HUES6 (cell line): ENCODE measurements around the gene PHACTR3.

Source experiments
- H3K27ac ChIP-seq: 2 replicates; pipeline ENCODE4 v1.7.0; 2013; ENCODE audit warnings: low read depth, mild to moderate bottlenecking, low read length, inconsistent platforms
- H3K27me3 ChIP-seq: 2 replicates; pipeline ENCODE4 v1.6.1; 2013; ENCODE audit warnings: low read length; ENCODE audit not compliant: control insufficient read depth, insufficient read depth
- H3K36me3 ChIP-seq: 2 replicates; pipeline ENCODE4 v1.6.1; 2013; ENCODE audit warnings: low read length; ENCODE audit not compliant: control insufficient read depth, insufficient read depth
- H3K4me1 ChIP-seq: 2 replicates; pipeline ENCODE4 v1.6.1; 2013; ENCODE audit warnings: low read length; ENCODE audit not compliant: control insufficient read depth, insufficient read depth
- H3K4me3 ChIP-seq: 2 replicates; pipeline ENCODE4 v1.5.1; 2013; ENCODE audit warnings: low read depth, low read length
- H3K9ac ChIP-seq: one replicate; pipeline ENCODE4 v1.6.1; 2013; ENCODE audit warnings: mild to moderate bottlenecking, low read length
- H3K9me3 ChIP-seq: 2 replicates; pipeline ENCODE4 v1.6.1; 2013; ENCODE audit warnings: low read depth, low read length; ENCODE audit not compliant: control insufficient read depth, insufficient read depth

Gene PHACTR3

DNA sequence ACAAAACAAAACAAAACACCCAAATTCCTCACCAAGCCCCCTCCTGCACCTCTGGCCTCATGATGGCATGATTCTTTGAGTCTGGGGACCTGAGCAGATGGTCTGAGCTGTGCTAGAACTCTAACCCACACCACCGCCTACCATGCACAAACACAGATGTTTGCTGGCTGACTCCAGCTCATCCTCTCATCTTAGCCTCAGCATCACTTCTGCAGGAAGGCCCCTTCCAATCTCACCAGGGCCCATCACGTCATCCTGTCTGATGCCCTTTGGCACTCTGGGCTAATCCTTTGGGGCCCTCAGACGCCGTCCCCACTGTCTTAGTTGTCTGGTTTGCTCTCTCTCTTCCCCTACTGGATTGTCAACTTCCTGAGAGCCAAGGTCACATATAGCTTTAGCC lies 85.8 kb downstream of the PHACTR3 start:
- no peak overlapping the region for H3K9ac ChIP-seq
- H3K4me1 ChIP-seq: no peaks in the 10 kb centered on the region
- H3K9me3 ChIP-seq: peaks cover 9% of the 10 kb centered on the region; the same call in 1 of the 2 replicates
- H3K27me3 ChIP-seq: peaks cover 61% of the 10 kb centered on the region
- no peak overlapping the region for H3K4me3 ChIP-seq
- no peak overlapping the region for H3K27ac ChIP-seq
- no peaks in the 10 kb centered on the region for H3K36me3 ChIP-seq

DNA sequence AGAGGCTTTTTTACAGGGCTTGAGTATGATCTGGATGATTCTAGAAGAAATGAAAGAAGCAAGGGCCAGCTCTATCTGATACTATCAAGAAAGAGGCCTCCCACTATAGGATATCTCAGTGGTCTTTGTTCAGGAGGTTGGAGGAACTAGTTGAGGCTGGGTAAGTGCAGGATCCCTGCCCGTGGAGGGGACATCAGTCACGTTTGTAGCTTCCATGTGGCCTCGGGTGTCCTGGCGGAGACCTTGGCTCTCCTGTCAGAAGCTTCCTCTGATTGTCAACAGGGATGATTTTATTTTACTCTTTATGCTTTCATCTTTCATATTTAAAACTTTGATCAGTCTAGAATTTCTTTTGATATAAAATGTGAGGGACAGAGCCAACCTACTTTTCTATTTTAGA lies 86.6 kb downstream of the PHACTR3 start:
- H3K36me3 ChIP-seq: no peaks in the 10 kb centered on the region
- H3K4me1 ChIP-seq: no peaks in the 10 kb centered on the region
- peaks cover 63% of the 10 kb centered on the region for H3K27me3 ChIP-seq

DNA sequence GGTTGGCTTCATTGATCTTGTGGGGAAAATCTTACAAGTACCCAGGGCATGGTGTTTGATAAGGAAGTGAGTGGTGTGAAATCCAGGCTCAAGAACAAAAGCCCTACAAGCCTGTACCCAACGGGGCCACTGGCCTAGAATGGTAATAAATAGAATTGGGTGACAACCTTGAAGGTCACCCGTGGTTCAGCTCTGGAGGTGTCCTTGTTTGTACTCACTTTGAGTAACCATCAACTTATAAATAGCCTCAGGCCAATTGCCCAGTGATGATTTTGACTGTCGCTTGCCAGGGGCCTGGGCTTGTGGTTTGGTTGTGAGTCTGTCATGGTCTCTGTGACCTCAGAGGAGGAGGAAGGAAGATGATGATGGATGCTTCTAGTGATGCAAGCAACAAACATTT lies 87.8 kb downstream of the PHACTR3 start:
- no peak overlapping the region for H3K27ac ChIP-seq
- peaks cover under 1% of the 10 kb centered on the region; the same call in 1 of the 2 replicates for H3K9me3 ChIP-seq
- no peak overlapping the region for H3K9ac ChIP-seq
- H3K4me1 ChIP-seq: no peaks in the 10 kb centered on the region
- H3K36me3 ChIP-seq: no peaks in the 10 kb centered on the region
- H3K27me3 ChIP-seq: peaks cover 70% of the 10 kb centered on the region
- no peak overlapping the region for H3K4me3 ChIP-seq

More for the DNA sequence above, 86.6 kb downstream of the PHACTR3 start:
- Histone ChIP-seq H3K9ac (no peak overlapping the region), H3K9me3 (peaks cover 9% of the 10 kb centered on the region; the same call in 1 of the 2 replicates), H3K27ac (no peak overlapping the region), H3K4me3 (no peak overlapping the region)

DNA sequence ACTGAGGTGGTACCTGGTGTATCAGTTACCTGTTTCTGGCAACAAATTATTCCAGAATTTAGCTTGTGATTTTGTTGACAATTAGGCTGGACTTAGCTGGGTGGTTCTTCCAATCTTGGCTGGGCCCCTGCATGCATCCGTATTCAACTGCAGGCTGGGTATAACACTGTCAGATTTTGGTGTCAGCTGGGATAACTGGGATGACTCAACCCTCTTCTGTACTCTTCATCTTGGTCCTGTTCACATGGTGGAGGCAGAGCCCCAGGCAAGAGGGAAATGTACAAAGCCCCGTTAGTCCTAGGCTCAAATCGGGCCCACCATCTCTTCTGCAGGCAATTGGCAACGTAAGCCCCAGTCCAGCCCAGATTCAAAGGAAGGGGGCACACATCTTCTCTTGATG lies 89.2 kb downstream of the PHACTR3 start:
- Histone ChIP-seq H3K27me3 (peaks cover 73% of the 10 kb centered on the region), H3K9me3 (no peaks in the 10 kb centered on the region), H3K36me3 (no peaks in the 10 kb centered on the region), H3K4me1 (no peaks in the 10 kb centered on the region), H3K9ac (no peak overlapping the region), H3K4me3 (no peak overlapping the region), H3K27ac (no peak overlapping the region)

DNA sequence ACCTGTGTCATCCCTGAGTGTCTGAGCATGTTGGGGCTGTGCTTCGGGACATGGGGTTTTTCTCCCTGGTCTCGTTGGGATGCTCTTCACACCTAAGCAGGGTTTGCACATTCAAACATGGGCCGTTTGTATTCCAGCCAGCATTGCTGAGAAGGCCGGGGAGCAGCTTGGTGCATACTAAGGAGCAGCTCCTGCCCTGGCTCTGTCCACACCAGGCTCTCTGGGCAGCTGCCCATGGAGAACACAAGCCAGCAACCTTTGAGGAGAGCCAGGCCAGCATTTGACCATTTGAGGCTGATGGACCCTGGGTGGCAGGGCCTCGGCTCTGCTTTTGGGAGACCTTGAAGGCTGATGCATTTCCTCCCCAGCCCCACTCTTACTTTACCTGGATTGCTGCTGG lies 92.1 kb downstream of the PHACTR3 start:
- Histone ChIP-seq H3K4me1 (no peaks in the 10 kb centered on the region), H3K27me3 (peaks cover 53% of the 10 kb centered on the region), H3K9me3 (no peaks in the 10 kb centered on the region)

DNA sequence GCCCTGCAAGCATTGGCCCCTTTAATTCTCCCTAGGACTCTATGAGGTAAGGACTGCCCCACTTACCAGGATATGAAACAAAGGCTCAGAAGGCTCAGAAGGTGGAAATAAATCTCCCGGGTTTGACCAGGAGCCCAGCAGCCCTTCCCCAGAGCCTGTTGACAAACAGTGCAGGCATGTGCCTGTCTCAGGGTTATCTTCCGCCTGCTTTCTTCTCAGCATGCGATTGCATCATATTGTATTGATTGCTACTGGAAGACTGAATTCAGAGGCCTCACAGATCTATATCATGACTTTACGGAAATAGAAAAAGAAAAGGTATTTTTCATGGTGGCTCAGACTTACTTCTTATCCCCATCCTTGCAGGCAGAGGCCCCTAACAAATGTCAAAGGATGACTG lies 92.7 kb downstream of the PHACTR3 start:
- Histone ChIP-seq H3K27ac (no peak overlapping the region), H3K9me3 (no peaks in the 10 kb centered on the region), H3K4me1 (no peaks in the 10 kb centered on the region), H3K27me3 (peaks cover 53% of the 10 kb centered on the region), H3K4me3 (no peak overlapping the region), H3K36me3 (no peaks in the 10 kb centered on the region), H3K9ac (no peak overlapping the region)

More for the DNA sequence above, 92.1 kb downstream of the PHACTR3 start:
- Histone ChIP-seq H3K4me3 (no peak overlapping the region), H3K27ac (no peak overlapping the region), H3K9ac (no peak overlapping the region), H3K36me3 (no peaks in the 10 kb centered on the region)

DNA sequence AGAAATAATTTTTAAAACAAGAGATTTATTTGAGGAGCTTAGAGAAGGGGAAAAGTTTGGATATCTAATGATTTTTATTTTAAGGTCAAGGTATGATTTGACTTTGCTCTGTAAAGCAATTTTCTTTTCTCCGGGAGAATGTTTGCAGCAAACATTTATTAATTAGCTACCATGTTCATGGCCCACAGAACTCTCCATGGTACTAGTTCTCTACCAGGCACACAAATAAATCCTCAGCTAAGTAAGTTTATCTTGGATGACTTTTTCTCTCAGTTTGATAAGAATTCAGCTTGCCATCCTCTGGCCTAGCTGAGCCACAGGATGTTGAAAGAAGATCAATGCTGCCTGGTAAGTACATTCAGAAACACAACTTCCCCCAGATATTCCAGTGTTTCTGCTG lies 94.3 kb downstream of the PHACTR3 start:
- peaks cover 53% of the 10 kb centered on the region for H3K27me3 ChIP-seq
- no peaks in the 10 kb centered on the region for H3K9me3 ChIP-seq
- H3K4me3 ChIP-seq: no peak overlapping the region
- H3K4me1 ChIP-seq: no peaks in the 10 kb centered on the region
- no peak overlapping the region for H3K27ac ChIP-seq
- no peak overlapping the region for H3K9ac ChIP-seq
- H3K36me3 ChIP-seq: no peaks in the 10 kb centered on the region

DNA sequence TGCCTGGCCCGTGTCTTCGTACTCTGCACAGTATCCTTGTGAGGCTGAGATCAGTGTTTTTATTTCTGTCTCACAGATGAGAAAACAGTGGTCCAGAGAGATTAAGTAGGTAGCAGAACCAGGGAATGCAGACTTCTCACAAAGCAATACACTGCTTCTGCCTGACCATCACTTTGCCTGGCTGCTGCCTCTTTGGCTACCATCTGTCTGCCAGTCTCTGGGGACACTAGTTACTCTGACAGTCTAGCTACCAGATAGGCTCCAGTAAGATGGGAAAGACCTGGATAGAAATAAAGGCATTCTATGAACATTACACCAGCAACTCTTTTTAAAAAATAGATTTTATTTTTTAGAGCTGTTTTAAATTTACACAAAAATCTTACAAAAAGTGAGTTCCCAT lies 96.9 kb downstream of the PHACTR3 start:
- Histone ChIP-seq H3K4me3 (no peak overlapping the region), H3K4me1 (peaks cover 5% of the 10 kb centered on the region), H3K9ac (no peak overlapping the region), H3K27me3 (peaks cover 37% of the 10 kb centered on the region), H3K36me3 (no peaks in the 10 kb centered on the region), H3K9me3 (no peaks in the 10 kb centered on the region), H3K27ac (no peak overlapping the region)

DNA sequence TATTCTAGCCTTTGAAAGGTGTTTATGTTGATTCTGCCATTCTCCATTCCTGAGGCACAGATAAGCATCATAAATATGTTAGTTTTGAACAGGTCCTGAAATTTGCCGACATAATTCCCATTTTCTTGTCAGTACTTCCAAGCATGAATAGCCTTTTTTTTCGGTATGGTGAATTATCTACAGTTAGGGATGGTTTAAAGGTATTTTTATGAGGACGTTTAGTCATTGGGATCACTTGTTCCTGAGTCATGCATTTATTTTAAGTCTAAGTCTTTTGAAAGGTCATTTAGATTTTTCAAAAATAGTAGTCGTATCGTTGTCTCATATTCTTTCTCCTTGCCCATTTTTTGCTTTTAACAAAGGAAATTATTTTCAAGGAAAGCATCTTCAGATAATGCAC lies 98.7 kb downstream of the PHACTR3 start:
- Histone ChIP-seq H3K27ac (no peak overlapping the region), H3K9me3 (peaks cover 2% of the 10 kb centered on the region; the same call in 1 of the 2 replicates), H3K4me3 (no peak overlapping the region), H3K4me1 (peaks cover 5% of the 10 kb centered on the region), H3K9ac (no peak overlapping the region), H3K36me3 (no peaks in the 10 kb centered on the region), H3K27me3 (peaks cover 24% of the 10 kb centered on the region)

DNA sequence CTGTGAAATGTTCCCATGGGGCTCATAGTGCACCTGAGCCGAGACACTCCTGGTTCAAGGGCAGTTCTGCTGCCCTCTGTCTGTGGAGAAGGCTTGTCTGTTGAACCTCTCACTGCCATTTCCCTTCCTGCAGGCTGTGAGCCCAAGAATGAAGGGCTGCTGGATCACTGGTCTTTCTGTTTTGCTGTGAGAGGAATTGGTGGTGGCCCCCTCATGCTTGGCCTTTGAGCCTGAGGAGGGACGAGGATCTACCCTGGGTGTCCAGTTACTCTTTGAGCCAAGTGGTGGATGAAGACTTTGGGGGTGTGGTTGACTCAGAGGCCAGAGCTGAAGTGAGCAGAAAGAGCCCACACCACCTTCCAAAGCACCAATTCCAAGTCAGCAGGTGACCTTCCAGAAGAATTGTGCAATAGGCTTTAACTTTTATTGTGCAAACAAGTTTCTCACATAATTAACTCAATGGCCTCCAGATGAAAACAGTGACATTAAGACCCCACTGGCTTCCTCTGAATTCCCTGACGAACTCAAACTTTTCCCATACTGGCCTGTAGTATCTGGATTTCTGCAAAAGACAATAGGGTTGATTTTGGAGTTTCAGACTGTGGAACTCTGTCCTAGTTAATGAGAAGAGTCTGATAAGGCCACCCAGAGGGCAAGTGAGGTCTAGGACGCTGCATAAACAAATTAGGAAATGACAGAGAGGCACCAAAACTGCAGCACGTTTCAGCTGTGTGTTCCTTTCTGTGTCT lies 101.5 kb downstream of the PHACTR3 start:
- peaks cover 4% of the 10 kb centered on the region; the same call in 1 of the 2 replicates for H3K9me3 ChIP-seq

DNA sequence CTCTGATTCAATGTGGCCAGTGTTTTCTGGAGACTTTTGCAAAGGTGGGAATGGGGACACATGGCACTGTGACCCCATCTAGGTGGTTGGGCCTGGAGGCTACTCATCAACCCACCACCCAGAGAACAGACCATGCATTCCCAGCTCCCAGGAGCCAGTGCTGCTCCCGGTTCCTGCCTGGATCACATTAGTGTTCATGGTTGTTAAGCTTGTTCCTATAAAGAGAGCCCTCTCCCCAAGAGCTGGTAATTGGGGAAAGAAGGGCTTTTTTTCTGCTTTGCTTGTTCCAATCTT lies 102.0 kb downstream of the PHACTR3 start:
- Histone ChIP-seq H3K9ac (no peak overlapping the region), H3K27ac (no peak overlapping the region), H3K4me3 (no peak overlapping the region), H3K4me1 (peaks cover 5% of the 10 kb centered on the region), H3K36me3 (no peaks in the 10 kb centered on the region), H3K9me3 (peaks cover 4% of the 10 kb centered on the region; the same call in 1 of the 2 replicates), H3K27me3 (peaks cover 18% of the 10 kb centered on the region)

More for the DNA sequence above, 101.5 kb downstream of the PHACTR3 start:
- no peaks in the 10 kb centered on the region for H3K36me3 ChIP-seq
- peaks cover 22% of the 10 kb centered on the region for H3K27me3 ChIP-seq
- no peak overlapping the region for H3K27ac ChIP-seq
- H3K4me1 ChIP-seq: peaks cover 5% of the 10 kb centered on the region
- no peak overlapping the region for H3K4me3 ChIP-seq
- no peak overlapping the region for H3K9ac ChIP-seq
